CD4-positive, CD25-positive, alpha-beta regulatory T cell (primary cell): Measurements from ENCODE around the gene PREP. TPM values are rescaled to one million over a fixed set of nuclear protein-coding genes. Genes with fewer than 3 reads are reported as not detected.
A peak's percentile ranks its signal among the peaks of the same experiment; 100 is the strongest.

Experiments
- ATAC-seq, 2 donors: fragments of 150-1000 bp; cut with Tn5 transposase; one replicate each; pipeline ENCODE4 v1.10.0; 2021; ENCODE audit warnings: low read depth in 2 of 2, moderate number of reproducible peaks in 2 of 2, moderate library complexity in 1 of 2
- DNase-seq, 3 donors: peaks; one replicate each; pipeline versions ENCODE4 v3.0.0 to v3.0.0-alpha.2; 2012 to 2022; ENCODE audit warnings: mixed read lengths in 1 of 3
- H3K27ac ChIP-seq: one replicate; pipeline ENCODE4 v1.7.0; 2013; ENCODE audit warnings: mild to moderate bottlenecking, low read length; ENCODE audit not compliant: insufficient read depth, poor library complexity, severe bottlenecking
- H3K27me3 ChIP-seq: one replicate; pipeline ENCODE4 v1.7.0; 2013; ENCODE audit warnings: low read length; ENCODE audit not compliant: control insufficient read depth, insufficient read depth
- H3K36me3 ChIP-seq: one replicate; pipeline ENCODE4 v1.7.0; 2013; ENCODE audit warnings: mild to moderate bottlenecking, low read length, moderate library complexity; ENCODE audit not compliant: control insufficient read depth, insufficient read depth
- H3K4me1 ChIP-seq: 2 replicates; pipeline ENCODE4 v1.7.0; 2013; ENCODE audit warnings: mild to moderate bottlenecking, low read length; ENCODE audit not compliant: insufficient read depth, control insufficient read depth, poor library complexity, severe bottlenecking
- H3K4me3 ChIP-seq: one replicate; pipeline ENCODE4 v1.7.0; 2013; ENCODE audit warnings: low read depth, mild to moderate bottlenecking, low read length, moderate library complexity
- H3K9me3 ChIP-seq, 2 experiments: 1 replicate in 1 of 2; 2 replicates in 1 of 2; pipeline ENCODE4 v1.7.0; 2013; ENCODE audit warnings: low read length in 2 of 2, mild to moderate bottlenecking in 1 of 2, moderate library complexity in 1 of 2; ENCODE audit not compliant: control insufficient read depth in 2 of 2
- H3K27ac Mint-ChIP-seq, 3 donors: one replicate each; pipeline ENCODE4 v1.8.0; 2020 to 2022; ENCODE audit warnings: mild to moderate bottlenecking in 3 of 3, mixed read lengths in 3 of 3, moderate library complexity in 2 of 3
- H3K27me3 Mint-ChIP-seq: one replicate; pipeline ENCODE4 v1.8.0; 2022; ENCODE audit warnings: mild to moderate bottlenecking, mixed read lengths
- H3K36me3 Mint-ChIP-seq: one replicate; pipeline ENCODE4 v1.8.0; 2020; ENCODE audit warnings: mixed read lengths
- H3K4me1 Mint-ChIP-seq, 4 donors: one replicate each; pipeline ENCODE4 v1.8.0; 2020 to 2022; ENCODE audit warnings: mixed read lengths in 4 of 4, mild to moderate bottlenecking in 1 of 4
- H3K4me3 Mint-ChIP-seq, 4 donors: one replicate each; pipeline ENCODE4 v1.8.0; 2020 to 2022; ENCODE audit warnings: mild to moderate bottlenecking in 4 of 4, mixed read lengths in 4 of 4, moderate library complexity in 3 of 4
- H3K9me3 Mint-ChIP-seq, 7 donors: one replicate each; pipeline ENCODE4 v1.8.0; 2020 to 2022; ENCODE audit warnings: mixed read lengths in 7 of 7, mild to moderate bottlenecking in 3 of 7, moderate library complexity in 2 of 7
- polyA plus RNA-seq, 4 donors: library from polyadenylated mRNA; unstranded; fragments of 300-500 nt; fragmentation: Illumina TruSeq; gene quantifications; one replicate each; pipeline ENCODE4 v1.2.3, GENCODE V29; 2021
- total RNA-seq: library from RNA; stranded (reverse); gene quantifications from one replicate; pipeline ENCODE4 v1.2.3, GENCODE V29; 2022

PREP gene
- total and polyA plus RNA-seq, 5 donors from 2014 or later, result 33.8 to 49.7 (median 41.8) TPM

GRCh38 chr6:105359419-105360370 is 43.2 kb downstream of the PREP start:
- H3K27ac Mint-ChIP-seq, result peak overlapping the region in 1 of 3 donors; percentile 2

DNA sequence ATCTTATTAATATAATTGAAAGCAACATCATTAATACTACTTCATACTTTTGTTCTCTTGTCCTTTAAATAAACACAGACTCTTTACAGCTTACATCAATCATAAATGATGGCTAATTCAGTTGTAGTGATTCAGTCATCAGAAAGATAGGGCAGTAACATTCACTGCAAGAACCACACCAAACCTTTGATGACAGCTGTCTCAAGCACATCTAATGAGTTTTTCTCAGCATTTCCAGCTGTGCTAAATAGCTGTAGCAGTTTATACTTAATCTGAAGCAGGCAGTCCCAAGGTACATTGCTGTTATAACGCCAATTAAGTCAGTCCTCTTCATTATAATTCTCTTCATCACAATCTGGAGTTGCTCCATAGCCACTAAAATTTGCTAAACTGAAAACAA is 45.7 kb downstream of the PREP start:
- no peak for DNase-seq
- Mint-ChIP-seq H3K4me3 (no peak overlapping the region), H3K36me3 (peaks cover 52% of the 10 kb centered on the region), H3K27me3 (no peaks in the 10 kb centered on the region), H3K27ac (no peak overlapping the region), H3K4me1 (peaks cover 0 to 6% (median 0%) of the 10 kb centered on the region in 4 donors), H3K9me3 (peaks cover 0 to 11% (median 3%) of the 10 kb centered on the region in 7 donors)
- H3K4me3 ChIP-seq, result no peak overlapping the region
- no peaks in the 10 kb centered on the region for H3K9me3 ChIP-seq
- no peak for ATAC-seq
- H3K36me3 ChIP-seq, result peaks cover 35% of the 10 kb centered on the region
- H3K27ac ChIP-seq, result no peak overlapping the region
- no peaks in the 10 kb centered on the region for H3K4me1 ChIP-seq
- no peaks in the 10 kb centered on the region for H3K27me3 ChIP-seq

More at GRCh38 chr6:105359419-105360370, 43.2 kb downstream of the PREP start:
- Histone ChIP-seq H3K27ac (no peak overlapping the region), H3K36me3 (peaks cover 48% of the 10 kb centered on the region), H3K4me1 (no peaks in the 10 kb centered on the region), H3K9me3 (no peaks in the 10 kb centered on the region), H3K4me3 (no peak overlapping the region), H3K27me3 (no peaks in the 10 kb centered on the region)
- H3K4me3 Mint-ChIP-seq, result no peak overlapping the region
- ATAC-seq (no peak), DNase-seq (no peak)
- peaks cover 0 to 11% (median 3%) of the 10 kb centered on the region in 7 donors for H3K9me3 Mint-ChIP-seq
- peaks cover 61% of the 10 kb centered on the region for H3K36me3 Mint-ChIP-seq
- H3K27me3 Mint-ChIP-seq, result no peaks in the 10 kb centered on the region
- H3K4me1 Mint-ChIP-seq, result peaks cover 0 to 11% (median 5%) of the 10 kb centered on the region in 4 donors

- H3K4me1 Mint-ChIP-seq, result peaks cover 0 to 3% (median under 1%) of the 10 kb centered on the region in 4 donors
- H3K27me3 Mint-ChIP-seq, result no peaks in the 10 kb centered on the region
- DNase-seq (no peak), ATAC-seq (no peak)
- no peak overlapping the region for H3K27ac Mint-ChIP-seq
- no peaks in the 10 kb centered on the region for H3K9me3 ChIP-seq
- peaks cover 60% of the 10 kb centered on the region for H3K36me3 Mint-ChIP-seq
- H3K27ac ChIP-seq, result no peak overlapping the region
- H3K27me3 ChIP-seq, result no peaks in the 10 kb centered on the region
- H3K4me3 Mint-ChIP-seq, result no peak overlapping the region
- peaks cover 42% of the 10 kb centered on the region for H3K36me3 ChIP-seq
- no peak overlapping the region for H3K4me3 ChIP-seq
- no peaks in the 10 kb centered on the region for H3K4me1 ChIP-seq
- peaks cover 0 to 10% (median 3%) of the 10 kb centered on the region in 7 donors for H3K9me3 Mint-ChIP-seq
Measured at GRCh38 chr6:105352037-105352617, 50.8 kb downstream of the PREP start.

GRCh38 chr6:105348897-105349296 is 54.0 kb downstream of the PREP start:
- Histone ChIP-seq H3K4me1 (no peaks in the 10 kb centered on the region), H3K4me3 (no peak overlapping the region), H3K27ac (no peak overlapping the region), H3K9me3 (no peaks in the 10 kb centered on the region), H3K36me3 (peaks cover 45% of the 10 kb centered on the region), H3K27me3 (no peaks in the 10 kb centered on the region)
- peaks cover 56% of the 10 kb centered on the region for H3K36me3 Mint-ChIP-seq
- DNase-seq, result no peak
- H3K9me3 Mint-ChIP-seq, result peaks cover 0 to 2% (median 0%) of the 10 kb centered on the region in 7 donors
- no peak for ATAC-seq
- H3K4me1 Mint-ChIP-seq, result peaks cover 0 to 10% (median 1%) of the 10 kb centered on the region in 4 donors
- no peak overlapping the region for H3K27ac Mint-ChIP-seq
- H3K4me3 Mint-ChIP-seq, result no peak overlapping the region
- H3K27me3 Mint-ChIP-seq, result no peaks in the 10 kb centered on the region

DNA sequence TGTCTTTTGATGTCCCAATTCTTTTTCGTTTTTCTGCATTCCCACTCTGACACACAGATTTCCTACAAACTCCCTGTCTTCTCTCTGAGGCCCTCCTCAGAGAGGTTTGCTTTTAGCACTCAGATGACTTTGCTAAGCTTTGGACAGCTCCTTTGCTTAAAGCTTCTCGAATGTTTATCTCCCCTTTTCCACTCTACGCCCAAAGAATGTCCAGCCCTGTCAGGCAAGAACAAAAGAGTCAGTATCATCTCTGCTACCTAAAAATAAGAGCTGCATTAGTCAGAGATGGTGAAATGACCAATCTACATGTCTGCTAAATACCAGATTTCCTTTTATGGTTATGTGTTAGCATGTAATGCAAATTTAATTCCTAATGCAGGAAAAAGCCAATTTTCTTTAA is 56.8 kb downstream of the PREP start:
- Histone ChIP-seq H3K27ac (no peak overlapping the region), H3K4me1 (no peaks in the 10 kb centered on the region), H3K9me3 (no peaks in the 10 kb centered on the region), H3K4me3 (no peak overlapping the region), H3K36me3 (peaks cover 33% of the 10 kb centered on the region), H3K27me3 (no peaks in the 10 kb centered on the region)
- H3K27me3 Mint-ChIP-seq, result no peaks in the 10 kb centered on the region
- ATAC-seq (no peak), DNase-seq (no peak)
- peaks cover 8 to 15% (median 11%) of the 10 kb centered on the region in 4 donors for H3K4me1 Mint-ChIP-seq
- H3K4me3 Mint-ChIP-seq, result no peak overlapping the region
- H3K36me3 Mint-ChIP-seq, result peaks cover 60% of the 10 kb centered on the region
- peak overlapping the region in 1 of 3 donors; percentile 6 for H3K27ac Mint-ChIP-seq
- peaks cover 0 to 2% (median 0%) of the 10 kb centered on the region in 7 donors for H3K9me3 Mint-ChIP-seq

- ATAC-seq, result no peak
- H3K4me3 ChIP-seq, result no peak overlapping the region
- H3K27ac ChIP-seq, result no peak overlapping the region
- Mint-ChIP-seq H3K27me3 (no peaks in the 10 kb centered on the region), H3K36me3 (peaks cover 55% of the 10 kb centered on the region), H3K4me3 (no peak overlapping the region), H3K4me1 (peaks cover 9 to 18% (median 13%) of the 10 kb centered on the region in 4 donors), H3K9me3 (peaks cover 0 to 2% (median 0%) of the 10 kb centered on the region in 7 donors), H3K27ac (no peak overlapping the region)
- H3K9me3 ChIP-seq, result no peaks in the 10 kb centered on the region
- no peaks in the 10 kb centered on the region for H3K27me3 ChIP-seq
- H3K4me1 ChIP-seq, result no peaks in the 10 kb centered on the region
- H3K36me3 ChIP-seq, result peaks cover 28% of the 10 kb centered on the region
- no peak for DNase-seq
Measured at GRCh38 chr6:105345506-105345905, 57.4 kb downstream of the PREP start.

DNA sequence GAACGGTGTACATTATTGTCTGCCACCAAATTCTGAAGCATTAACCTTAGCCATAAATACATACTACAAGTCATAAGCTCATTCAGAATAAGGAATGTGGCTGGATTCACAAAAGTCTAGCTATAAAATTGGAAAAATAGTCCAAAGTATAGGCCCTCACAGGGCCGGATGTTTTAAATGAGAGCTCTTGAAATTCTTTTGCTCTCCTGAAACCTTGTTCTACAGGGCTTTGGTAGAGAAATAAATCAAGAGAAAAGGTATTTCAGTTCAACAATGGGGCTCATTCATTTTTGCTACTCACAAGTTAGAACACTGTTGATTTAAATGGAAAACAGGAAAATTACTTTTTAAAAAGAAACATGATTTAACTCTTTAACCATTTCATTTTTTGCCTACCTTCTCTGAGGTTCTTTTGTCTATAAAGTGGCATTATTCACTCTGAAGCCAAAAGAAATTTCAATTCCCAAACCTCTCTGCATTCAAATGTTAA is 58.0 kb downstream of the PREP start:
- no peaks in the 10 kb centered on the region for H3K4me1 ChIP-seq

More for the DNA sequence above, 58.0 kb downstream of the PREP start:
- Histone ChIP-seq H3K9me3 (no peaks in the 10 kb centered on the region), H3K4me3 (no peak overlapping the region), H3K27ac (no peak overlapping the region), H3K27me3 (no peaks in the 10 kb centered on the region), H3K36me3 (peaks cover 28% of the 10 kb centered on the region)
- peaks cover 10 to 20% (median 13%) of the 10 kb centered on the region in 4 donors for H3K4me1 Mint-ChIP-seq
- H3K27me3 Mint-ChIP-seq, result no peaks in the 10 kb centered on the region
- ATAC-seq (no peak), DNase-seq (no peak)
- peaks cover 0 to 2% (median 0%) of the 10 kb centered on the region in 7 donors for H3K9me3 Mint-ChIP-seq
- no peak overlapping the region for H3K27ac Mint-ChIP-seq
- H3K4me3 Mint-ChIP-seq, result no peak overlapping the region
- peaks cover 51% of the 10 kb centered on the region for H3K36me3 Mint-ChIP-seq
